ENCODE measurements around the gene RNF187.

DNA sequence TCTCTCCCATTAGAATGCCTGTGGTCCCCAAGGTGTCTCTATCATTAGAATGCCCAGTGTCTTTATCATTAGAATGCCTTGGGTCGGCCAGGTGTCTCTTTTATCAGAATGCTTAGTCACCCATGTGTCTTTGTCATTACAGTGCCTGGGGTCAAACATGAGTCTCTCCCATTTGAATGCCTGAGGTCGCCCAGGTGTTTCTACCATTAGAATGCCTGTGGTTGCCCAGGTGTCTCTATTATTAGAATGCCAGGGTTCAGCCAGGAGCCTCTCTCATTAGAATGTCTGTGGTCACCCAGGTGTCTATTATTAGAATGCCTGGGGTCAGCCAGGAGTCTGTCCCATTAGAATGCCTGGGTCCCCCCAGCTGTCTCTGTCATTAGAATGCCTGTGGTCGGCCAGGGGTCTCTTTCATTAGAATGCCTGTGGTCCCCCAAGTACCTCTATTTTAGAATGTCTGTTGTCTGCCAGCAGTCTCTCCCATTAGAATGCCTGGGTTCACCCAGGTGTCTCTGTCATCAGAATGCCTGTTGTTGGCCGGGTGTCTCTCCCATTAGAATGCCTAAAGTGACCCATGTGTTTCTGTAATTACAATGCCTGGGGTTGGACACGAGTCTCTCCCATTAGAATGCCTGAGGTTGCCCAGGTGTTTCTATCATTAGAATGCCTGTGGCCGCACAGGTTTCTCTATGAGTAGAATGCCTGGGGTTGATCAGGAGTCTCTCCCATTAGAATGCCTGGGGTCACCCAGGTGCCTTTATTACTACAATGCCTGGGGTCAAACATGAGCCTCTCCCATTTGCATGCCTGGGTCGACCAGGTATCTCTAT, 57.1 kb downstream of the RNF187 start:
- TF ChIP-seq, protein P1, sequence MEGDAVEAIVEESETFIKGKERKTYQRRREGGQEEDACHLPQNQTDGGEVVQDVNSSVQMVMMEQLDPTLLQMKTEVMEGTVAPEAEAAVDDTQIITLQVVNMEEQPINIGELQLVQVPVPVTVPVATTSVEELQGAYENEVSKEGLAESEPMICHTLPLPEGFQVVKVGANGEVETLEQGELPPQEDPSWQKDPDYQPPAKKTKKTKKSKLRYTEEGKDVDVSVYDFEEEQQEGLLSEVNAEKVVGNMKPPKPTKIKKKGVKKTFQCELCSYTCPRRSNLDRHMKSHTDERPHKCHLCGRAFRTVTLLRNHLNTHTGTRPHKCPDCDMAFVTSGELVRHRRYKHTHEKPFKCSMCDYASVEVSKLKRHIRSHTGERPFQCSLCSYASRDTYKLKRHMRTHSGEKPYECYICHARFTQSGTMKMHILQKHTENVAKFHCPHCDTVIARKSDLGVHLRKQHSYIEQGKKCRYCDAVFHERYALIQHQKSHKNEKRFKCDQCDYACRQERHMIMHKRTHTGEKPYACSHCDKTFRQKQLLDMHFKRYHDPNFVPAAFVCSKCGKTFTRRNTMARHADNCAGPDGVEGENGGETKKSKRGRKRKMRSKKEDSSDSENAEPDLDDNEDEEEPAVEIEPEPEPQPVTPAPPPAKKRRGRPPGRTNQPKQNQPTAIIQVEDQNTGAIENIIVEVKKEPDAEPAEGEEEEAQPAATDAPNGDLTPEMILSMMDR (conservative IDR thresholded peaks at IDR 0.05; ENCODE audit: low read depth, low read length): no peak
- TF ChIP-seq, protein P2, sequence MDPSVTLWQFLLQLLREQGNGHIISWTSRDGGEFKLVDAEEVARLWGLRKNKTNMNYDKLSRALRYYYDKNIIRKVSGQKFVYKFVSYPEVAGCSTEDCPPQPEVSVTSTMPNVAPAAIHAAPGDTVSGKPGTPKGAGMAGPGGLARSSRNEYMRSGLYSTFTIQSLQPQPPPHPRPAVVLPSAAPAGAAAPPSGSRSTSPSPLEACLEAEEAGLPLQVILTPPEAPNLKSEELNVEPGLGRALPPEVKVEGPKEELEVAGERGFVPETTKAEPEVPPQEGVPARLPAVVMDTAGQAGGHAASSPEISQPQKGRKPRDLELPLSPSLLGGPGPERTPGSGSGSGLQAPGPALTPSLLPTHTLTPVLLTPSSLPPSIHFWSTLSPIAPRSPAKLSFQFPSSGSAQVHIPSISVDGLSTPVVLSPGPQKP (IDR thresholded peaks at IDR 0.05; ENCODE audit: borderline replicate concordance, low read depth, low read length): no peak
